Activated CD4-positive, alpha-beta T cell treated with anti-CD3 and anti-CD28 coated beads, Interleukin-2, amount 10 ng/mL, durations not matched to agents 24 days and 14 days (primary cell): ENCODE measurements around the gene F8A2. TPM values are rescaled to one million over a fixed set of nuclear protein-coding genes. Genes with fewer than 3 reads are reported as not detected.

ENCODE experiments used
- total RNA-seq: library from RNA; stranded (reverse); gene quantifications from 2 replicates; pipeline ENCODE4 v1.2.3, GENCODE V29; 2022

Gene F8A2
- total RNA-seq, 1 donor from 2014 or later = not detected

Other genes starting within 250 kb of the F8A2 start
- gene VBP1, start 165.6 kb upstream of the F8A2 start, total RNA-seq = 86.4 and 87.5 TPM in 2 replicates
- gene RAB39B, start 117.6 kb upstream of the F8A2 start, total RNA-seq = 9.5 and 9.9 TPM in 2 replicates
- gene CLIC2, start 47.5 kb upstream of the F8A2 start, total RNA-seq = 0.17 and 0.58 TPM in 2 replicates
- 24.4 and 29.1 TPM in 2 replicates for gene F8A3, start 76.5 kb downstream of the F8A2 start, total RNA-seq
- gene SPRY3, start 230.5 kb downstream of the F8A2 start, total RNA-seq = 0.16 and 0.21 TPM in 2 replicates
- 7.1 and 9.0 TPM in 2 replicates for gene TMLHE, start 230.9 kb downstream of the F8A2 start, total RNA-seq